ENCODE data around the gene MUC20.

GRCh38 chr3:195764961-195765706 lies 44.4 kb downstream of the MUC20 start:
- TF ChIP-seq, protein P1, sequence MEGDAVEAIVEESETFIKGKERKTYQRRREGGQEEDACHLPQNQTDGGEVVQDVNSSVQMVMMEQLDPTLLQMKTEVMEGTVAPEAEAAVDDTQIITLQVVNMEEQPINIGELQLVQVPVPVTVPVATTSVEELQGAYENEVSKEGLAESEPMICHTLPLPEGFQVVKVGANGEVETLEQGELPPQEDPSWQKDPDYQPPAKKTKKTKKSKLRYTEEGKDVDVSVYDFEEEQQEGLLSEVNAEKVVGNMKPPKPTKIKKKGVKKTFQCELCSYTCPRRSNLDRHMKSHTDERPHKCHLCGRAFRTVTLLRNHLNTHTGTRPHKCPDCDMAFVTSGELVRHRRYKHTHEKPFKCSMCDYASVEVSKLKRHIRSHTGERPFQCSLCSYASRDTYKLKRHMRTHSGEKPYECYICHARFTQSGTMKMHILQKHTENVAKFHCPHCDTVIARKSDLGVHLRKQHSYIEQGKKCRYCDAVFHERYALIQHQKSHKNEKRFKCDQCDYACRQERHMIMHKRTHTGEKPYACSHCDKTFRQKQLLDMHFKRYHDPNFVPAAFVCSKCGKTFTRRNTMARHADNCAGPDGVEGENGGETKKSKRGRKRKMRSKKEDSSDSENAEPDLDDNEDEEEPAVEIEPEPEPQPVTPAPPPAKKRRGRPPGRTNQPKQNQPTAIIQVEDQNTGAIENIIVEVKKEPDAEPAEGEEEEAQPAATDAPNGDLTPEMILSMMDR (IDR thresholded peaks at IDR 0.05; ENCODE audit: low read depth, low read length, missing input control) = no peak
- TF ChIP-seq HNF4G (IDR thresholded peaks at IDR 0.05) (no peak), MAX (IDR thresholded peaks at IDR 0.05) (no peak), YY1 (IDR thresholded peaks at IDR 0.05) (no peak), JUND (IDR thresholded peaks at IDR 0.05) (no peak)
- TF ChIP-seq, protein P2, sequence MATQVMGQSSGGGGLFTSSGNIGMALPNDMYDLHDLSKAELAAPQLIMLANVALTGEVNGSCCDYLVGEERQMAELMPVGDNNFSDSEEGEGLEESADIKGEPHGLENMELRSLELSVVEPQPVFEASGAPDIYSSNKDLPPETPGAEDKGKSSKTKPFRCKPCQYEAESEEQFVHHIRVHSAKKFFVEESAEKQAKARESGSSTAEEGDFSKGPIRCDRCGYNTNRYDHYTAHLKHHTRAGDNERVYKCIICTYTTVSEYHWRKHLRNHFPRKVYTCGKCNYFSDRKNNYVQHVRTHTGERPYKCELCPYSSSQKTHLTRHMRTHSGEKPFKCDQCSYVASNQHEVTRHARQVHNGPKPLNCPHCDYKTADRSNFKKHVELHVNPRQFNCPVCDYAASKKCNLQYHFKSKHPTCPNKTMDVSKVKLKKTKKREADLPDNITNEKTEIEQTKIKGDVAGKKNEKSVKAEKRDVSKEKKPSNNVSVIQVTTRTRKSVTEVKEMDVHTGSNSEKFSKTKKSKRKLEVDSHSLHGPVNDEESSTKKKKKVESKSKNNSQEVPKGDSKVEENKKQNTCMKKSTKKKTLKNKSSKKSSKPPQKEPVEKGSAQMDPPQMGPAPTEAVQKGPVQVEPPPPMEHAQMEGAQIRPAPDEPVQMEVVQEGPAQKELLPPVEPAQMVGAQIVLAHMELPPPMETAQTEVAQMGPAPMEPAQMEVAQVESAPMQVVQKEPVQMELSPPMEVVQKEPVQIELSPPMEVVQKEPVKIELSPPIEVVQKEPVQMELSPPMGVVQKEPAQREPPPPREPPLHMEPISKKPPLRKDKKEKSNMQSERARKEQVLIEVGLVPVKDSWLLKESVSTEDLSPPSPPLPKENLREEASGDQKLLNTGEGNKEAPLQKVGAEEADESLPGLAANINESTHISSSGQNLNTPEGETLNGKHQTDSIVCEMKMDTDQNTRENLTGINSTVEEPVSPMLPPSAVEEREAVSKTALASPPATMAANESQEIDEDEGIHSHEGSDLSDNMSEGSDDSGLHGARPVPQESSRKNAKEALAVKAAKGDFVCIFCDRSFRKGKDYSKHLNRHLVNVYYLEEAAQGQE (IDR thresholded peaks at IDR 0.05) = no peak
